Measurements from ENCODE around the gene TRPC4.

TRPC4 gene

DNA sequence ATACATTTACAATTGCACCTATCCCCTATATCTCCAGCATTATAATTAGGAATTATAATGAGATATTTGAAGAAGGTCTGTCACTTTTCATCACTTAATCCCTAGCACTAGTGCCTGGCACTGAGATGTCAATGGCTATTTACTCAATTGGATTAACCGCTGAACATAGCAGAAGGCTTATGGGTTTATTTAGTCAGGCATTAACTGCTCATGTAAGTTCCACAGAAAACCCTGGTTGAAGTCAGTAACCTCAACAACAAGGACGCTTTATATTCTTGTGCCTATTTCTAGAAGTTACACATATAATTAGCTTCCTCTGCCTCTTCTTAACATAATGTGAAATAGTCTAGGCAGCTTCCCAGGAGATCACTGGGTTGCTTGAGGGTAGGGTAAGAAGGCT lies 163.5 kb downstream of the TRPC4 start:
- no peaks in the 10 kb centered on the region for H3K36me3 ChIP-seq
- TF ChIP-seq, protein P1, sequence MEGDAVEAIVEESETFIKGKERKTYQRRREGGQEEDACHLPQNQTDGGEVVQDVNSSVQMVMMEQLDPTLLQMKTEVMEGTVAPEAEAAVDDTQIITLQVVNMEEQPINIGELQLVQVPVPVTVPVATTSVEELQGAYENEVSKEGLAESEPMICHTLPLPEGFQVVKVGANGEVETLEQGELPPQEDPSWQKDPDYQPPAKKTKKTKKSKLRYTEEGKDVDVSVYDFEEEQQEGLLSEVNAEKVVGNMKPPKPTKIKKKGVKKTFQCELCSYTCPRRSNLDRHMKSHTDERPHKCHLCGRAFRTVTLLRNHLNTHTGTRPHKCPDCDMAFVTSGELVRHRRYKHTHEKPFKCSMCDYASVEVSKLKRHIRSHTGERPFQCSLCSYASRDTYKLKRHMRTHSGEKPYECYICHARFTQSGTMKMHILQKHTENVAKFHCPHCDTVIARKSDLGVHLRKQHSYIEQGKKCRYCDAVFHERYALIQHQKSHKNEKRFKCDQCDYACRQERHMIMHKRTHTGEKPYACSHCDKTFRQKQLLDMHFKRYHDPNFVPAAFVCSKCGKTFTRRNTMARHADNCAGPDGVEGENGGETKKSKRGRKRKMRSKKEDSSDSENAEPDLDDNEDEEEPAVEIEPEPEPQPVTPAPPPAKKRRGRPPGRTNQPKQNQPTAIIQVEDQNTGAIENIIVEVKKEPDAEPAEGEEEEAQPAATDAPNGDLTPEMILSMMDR (IDR thresholded peaks at IDR 0.05) = no peak
- DNase-seq = no peak
- no peak overlapping the region for H3K4me3 ChIP-seq
- intact Hi-C loops (cut with DNase I; ENCODE audit: low total_unique reads) = no loop called here
- H3K27me3 ChIP-seq = no peaks in the 10 kb centered on the region
- no peaks in the 10 kb centered on the region for H3K9me3 ChIP-seq
- no peak overlapping the region for H3K27ac ChIP-seq
- peaks cover 0 to 24% (median 3%) of the 10 kb centered on the region in 4 donors for H3K4me1 ChIP-seq

DNA sequence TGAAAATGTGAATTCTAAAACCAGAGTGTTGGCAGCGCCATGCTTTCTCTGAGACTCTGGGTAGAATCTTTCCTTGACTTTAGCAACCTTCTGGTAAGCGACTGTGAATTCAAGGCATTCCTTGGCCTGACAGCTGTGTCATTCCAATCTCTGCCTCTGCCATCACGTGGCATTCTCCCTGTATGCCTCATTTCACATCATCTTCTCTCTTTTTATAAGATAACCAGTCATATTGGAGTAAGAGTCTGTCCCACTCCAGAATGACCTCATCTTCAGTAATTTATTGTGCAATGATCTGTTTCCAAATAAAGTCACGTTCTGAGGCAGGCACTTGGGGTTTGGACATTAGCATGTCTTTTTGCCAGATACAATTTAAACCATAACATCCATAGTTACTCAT lies 167.6 kb downstream of the TRPC4 start:
- TF ChIP-seq, protein P1 (IDR thresholded peaks at IDR 0.05) = no peak
- no peak overlapping the region for H3K4me3 ChIP-seq
- H3K4me1 ChIP-seq = peaks cover 0 to 27% (median 3%) of the 10 kb centered on the region in 4 donors
- DNase-seq = peak; percentile 59 to 67
- intact Hi-C loops (cut with DNase I; ENCODE audit: low total_unique reads) = no loop called here
- no peaks in the 10 kb centered on the region for H3K27me3 ChIP-seq
- H3K36me3 ChIP-seq = no peaks in the 10 kb centered on the region
- H3K9me3 ChIP-seq = no peaks in the 10 kb centered on the region
- peak overlapping the region; percentile 64 to 73 for H3K27ac ChIP-seq

DNA sequence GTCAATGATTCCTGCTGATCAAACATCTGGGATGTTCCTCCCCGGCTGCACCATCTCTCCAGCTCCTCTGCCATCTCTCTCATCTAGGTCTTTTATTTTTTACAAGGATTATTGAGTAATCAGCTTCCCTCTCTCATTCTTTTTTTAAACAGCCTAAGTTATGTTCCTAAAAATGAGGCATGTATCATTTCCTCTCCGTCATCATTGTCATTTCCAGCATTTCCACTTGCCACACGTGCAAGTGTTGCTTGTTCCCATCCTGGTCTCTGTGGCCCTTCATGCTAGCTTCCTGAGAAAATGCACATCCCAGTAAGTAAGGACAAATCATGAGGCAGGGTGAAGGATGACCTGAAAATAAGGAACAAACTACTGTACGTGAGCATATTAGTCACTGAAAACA lies 168.3 kb downstream of the TRPC4 start:
- H3K4me1 ChIP-seq = peaks cover 0 to 27% (median 3%) of the 10 kb centered on the region in 4 donors
- H3K27ac ChIP-seq = peak overlapping the region; percentile 64 to 73
- H3K9me3 ChIP-seq = no peaks in the 10 kb centered on the region
- no peaks in the 10 kb centered on the region for H3K27me3 ChIP-seq
- TF ChIP-seq, protein P1 (IDR thresholded peaks at IDR 0.05) = no peak
- H3K36me3 ChIP-seq = no peaks in the 10 kb centered on the region
- intact Hi-C loops (cut with DNase I; ENCODE audit: low total_unique reads) = no loop called here
- no peak overlapping the region for H3K4me3 ChIP-seq
- DNase-seq = peak in 1 of 2 donors; percentile 38

DNA sequence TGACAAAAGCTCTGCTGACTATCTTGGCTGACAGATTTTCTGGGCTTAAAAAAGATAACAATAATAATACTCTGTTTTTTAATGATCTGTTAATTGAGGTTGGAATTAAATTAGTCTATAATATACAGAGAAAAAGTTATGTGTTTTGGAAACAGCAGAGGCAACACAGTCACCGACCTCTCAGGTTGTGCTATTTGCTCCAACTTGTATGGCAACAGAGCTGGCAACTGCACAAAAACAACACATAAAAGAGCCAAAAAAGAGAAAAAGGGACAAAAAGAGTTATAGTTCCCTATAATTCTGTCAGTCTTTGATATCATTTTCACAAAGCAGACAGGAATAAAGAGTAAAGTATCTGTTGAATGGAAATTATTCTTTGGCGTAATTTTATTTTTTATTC lies 168.7 kb downstream of the TRPC4 start:
- intact Hi-C loops (cut with DNase I; ENCODE audit: low total_unique reads) = no loop called here
- TF ChIP-seq, protein P1 (IDR thresholded peaks at IDR 0.05) = no peak
- H3K36me3 ChIP-seq = no peaks in the 10 kb centered on the region
- no peaks in the 10 kb centered on the region for H3K27me3 ChIP-seq
- H3K9me3 ChIP-seq = no peaks in the 10 kb centered on the region
- no peak for DNase-seq
- H3K4me1 ChIP-seq = peaks cover 0 to 27% (median 3%) of the 10 kb centered on the region in 4 donors
- no peak overlapping the region for H3K4me3 ChIP-seq
- H3K27ac ChIP-seq = peak overlapping the region; percentile 64 to 73

DNA sequence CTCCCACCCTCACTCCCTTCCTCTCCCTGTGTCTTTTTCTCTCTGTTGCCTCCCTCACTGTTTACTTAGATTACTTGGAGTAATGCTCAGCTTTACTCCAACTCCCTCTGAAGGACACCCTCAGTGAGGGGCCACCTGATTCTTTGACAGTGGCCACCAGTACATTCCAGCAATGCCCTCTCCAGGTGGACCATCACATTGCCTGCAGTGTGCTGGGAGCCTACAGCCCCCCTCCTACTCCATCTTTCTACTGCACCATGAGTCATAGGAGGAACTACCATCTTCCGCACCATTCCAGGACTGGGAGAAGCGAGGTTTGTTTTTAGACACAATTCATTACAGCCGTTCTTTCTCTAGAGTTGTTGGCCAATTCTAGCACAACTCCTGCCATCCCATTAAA lies 174.4 kb downstream of the TRPC4 start:
- H3K9me3 ChIP-seq = no peaks in the 10 kb centered on the region
- H3K4me1 ChIP-seq = peaks cover 0 to under 1% (median 0%) of the 10 kb centered on the region in 4 donors
- H3K27ac ChIP-seq = no peak overlapping the region
- no peaks in the 10 kb centered on the region for H3K27me3 ChIP-seq
- H3K36me3 ChIP-seq = no peaks in the 10 kb centered on the region
- H3K4me3 ChIP-seq = no peak overlapping the region
- TF ChIP-seq, protein P1 (IDR thresholded peaks at IDR 0.05) = no peak
- intact Hi-C loops (cut with DNase I; ENCODE audit: low total_unique reads) = no loop called here
- DNase-seq = no peak

DNA sequence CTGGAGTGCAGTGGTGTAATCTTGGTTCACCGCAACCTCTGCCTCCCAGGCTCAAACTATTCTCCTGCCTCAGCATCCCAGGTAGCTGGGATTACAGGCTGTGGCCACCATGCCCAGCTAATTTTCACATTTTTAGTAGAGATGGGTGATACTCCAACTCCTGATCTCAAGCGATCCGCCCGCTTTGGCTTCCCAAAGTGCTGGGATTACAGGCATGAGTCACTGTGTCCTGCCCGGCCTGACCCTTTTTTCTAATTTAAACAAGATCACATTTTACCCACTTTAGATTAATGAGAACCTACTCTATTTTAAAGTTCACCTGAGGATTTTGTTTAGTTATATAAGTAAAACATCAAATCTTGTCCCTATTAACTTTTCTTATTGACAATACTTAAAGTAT lies 179.2 kb downstream of the TRPC4 start:
- H3K4me1 ChIP-seq = no peaks in the 10 kb centered on the region
- H3K27me3 ChIP-seq = no peaks in the 10 kb centered on the region
- H3K27ac ChIP-seq = no peak overlapping the region
- intact Hi-C loops (cut with DNase I; ENCODE audit: low total_unique reads) = no loop called here
- no peak overlapping the region for H3K4me3 ChIP-seq
- no peaks in the 10 kb centered on the region for H3K36me3 ChIP-seq
- no peak for DNase-seq
- no peaks in the 10 kb centered on the region for H3K9me3 ChIP-seq
- TF ChIP-seq, protein P1 (IDR thresholded peaks at IDR 0.05) = no peak
